Ovary (tissue), 9 donors: ENCODE measurements around the gene CDC42EP2. TPM values are rescaled to one million over a fixed set of nuclear protein-coding genes. Genes with fewer than 3 reads are reported as not detected.
A peak's percentile ranks its signal among the peaks of the same experiment; 100 is the strongest.

Experiments used
- DNase-seq, 5 donors: peaks; one replicate each; pipeline ENCODE4 v3.0.0-alpha.2; 2019 to 2020
- H3K27ac ChIP-seq, 2 donors: fragments of 200-600 bp; one replicate each; pipeline versions ENCODE4 v1.5.1 to v1.8.0; 2019 to 2022
- H3K27me3 ChIP-seq: fragments of 200-600 bp; one replicate; pipeline ENCODE4 v1.8.0; 2022
- H3K36me3 ChIP-seq: fragments of 200-600 bp; sonication (generic); one replicate; pipeline ENCODE4 v1.5.1; 2019
- H3K4me1 ChIP-seq: one replicate; pipeline ENCODE4 v1.8.1; 2013; ENCODE audit warnings: mild to moderate bottlenecking, moderate library complexity; ENCODE audit not compliant: insufficient read depth
- H3K4me3 ChIP-seq: fragments of 200-600 bp; sonication (generic); one replicate; pipeline ENCODE4 v1.5.1; 2017
- H3K9me3 ChIP-seq, 2 donors: fragments of 200-600 bp in 1 of 2; sonication (generic) in 1 of 2; one replicate each; pipeline versions ENCODE4 v1.5.1 to v1.8.1; 2013 to 2019; ENCODE audit warnings: mild to moderate bottlenecking in 1 of 2, moderate library complexity in 1 of 2
- CTCF ChIP-seq, 3 donors: fragments of 450-650 bp in 2 of 3; fragments of 200-600 bp in 1 of 3; IDR thresholded peaks; one replicate each; pipeline versions ENCODE4 v1.5.1 to v1.8.0; 2016 to 2022; ENCODE audit warnings: antibody characterized with exemption in 3 of 3, mild to moderate bottlenecking in 1 of 3
- EP300 ChIP-seq: sonication (generic); formaldehyde crosslinking; IDR thresholded peaks from one replicate; pipeline ENCODE4 v1.6.1; 2017; ENCODE audit warnings: antibody characterized with exemption
- POLR2A ChIP-seq: fragments of 450-650 bp; IDR thresholded peaks from one replicate; pipeline ENCODE4 v1.6.1; 2017; ENCODE audit warnings: antibody characterized with exemption, mild to moderate bottlenecking, moderate library complexity
- WGBS, 3 donors: extraction: QIAGEN DNeasy Blood & Tissue Kit in 1 of 3; methylation state at CpG; one replicate each; pipeline versions ENCODE4 v1.1.5 to v1.1.7; 2013 to 2017; 5-methylcytosine and 5-hydroxymethylcytosine counted together
- intact Hi-C, 4 donors: fragments of 100-400 bp; cut with DNase I; formaldehyde crosslinking; loops; one replicate each; pipeline versions ENCODE4 v1.11.0 to v1.15.1; 2022 to 2023
- polyA plus RNA-seq, 2 donors: library from polyadenylated mRNA; stranded (reverse); fragments of 200-250 nt in 1 of 2; fragments of 350-450 nt in 1 of 2; fragmentation: Illumina TruSeq in 1 of 2; extraction: RNeasy Lipid Tissue Mini Kit (QIAGEN cat#74804) in 1 of 2; gene quantifications; one replicate each; pipeline ENCODE4 v1.2.3, GENCODE V29; 2013 to 2014
- total RNA-seq, 7 donors: library from RNA; depleted of rRNA in 2 of 7; stranded (reverse); fragments of >200 nt in 2 of 7; fragmentation: NEBNext Ultra II Directional in 3 of 7; extraction: Animal tissue kit (Norgen Biotek cat#: 25700) in 3 of 7; gene quantifications; one replicate each; pipeline versions ENCODE4 v1.1.0 to v1.2.4, GENCODE V29; 2016 to 2023
- donor health status: DM: no; HTN: no; CAD: no; lungs with moderate emphysema.
- donor health status: DM: no; HTN: no; CAD: no.
- donor health status: Bipolar disorder and iron deficiency.
- donor health status: DM: yes; HTN: yes; CAD: no.
- donor health status: DM: no; HTN: no; CAD: no.
- donor health status: DM: yes; HTN: yes; CAD: no.

CDC42EP2 gene
- total and polyA plus RNA-seq, 9 donors: 0.48 to 46.9 (median 19.9) TPM

- 16 to 27% (median 24%) methylated on average over 10 of the region's 10 CpGs for WGBS, 3 donors
- Histone ChIP-seq H3K27ac (peak overlapping the region; percentile 7 to 94), H3K9me3 (no peaks in the 10 kb centered on the region), H3K36me3 (no peaks in the 10 kb centered on the region), H3K27me3 (no peaks in the 10 kb centered on the region), H3K4me1 (peaks cover 51% of the 10 kb centered on the region), H3K4me3 (no peak overlapping the region)
- peak in 4 of 5 donors; percentile 64 to 76 (median 75) for DNase-seq
- intact Hi-C loops: loop anchor here in 1 of 4 donors (2.0 kb wide), 1 partner anchor 21 kb away; the partner anchor contains the start of gene CDC42EP2
- TF ChIP-seq POLR2A: no peak
- TF ChIP-seq CTCF (IDR thresholded peaks at IDR 0.05): no peak
- no peak for TF ChIP-seq EP300
These were observed 20.7 kb upstream of the CDC42EP2 start for GRCh38 chr11:65293909-65294381.

- H3K9me3 ChIP-seq: no peaks in the 10 kb centered on the region
- no peaks in the 10 kb centered on the region for H3K36me3 ChIP-seq
- TF ChIP-seq CTCF (IDR thresholded peaks at IDR 0.05) (no peak), POLR2A (no peak)
- intact Hi-C loops: loop anchor here in 1 of 4 donors (2.0 kb wide), 1 partner anchor 20 kb away; the partner anchor contains the start of gene CDC42EP2
- WGBS, 3 donors: 77 to 85% (median 78%) methylated on average over 11 of the region's 11 CpGs
- no peak for DNase-seq
- H3K4me3 ChIP-seq: no peak overlapping the region
- H3K27ac ChIP-seq: peak overlapping the region in 1 of 2 donors; percentile 94
- no peaks in the 10 kb centered on the region for H3K27me3 ChIP-seq
- peaks cover 55% of the 10 kb centered on the region for H3K4me1 ChIP-seq
These were observed 19.7 kb upstream of the CDC42EP2 start for GRCh38 chr11:65295001-65295400.

- intact Hi-C loops: loop anchor here in 1 of 4 donors (2.0 kb wide), 1 partner anchor 19 kb away; the partner anchor contains the start of gene CDC42EP2
- H3K4me1 ChIP-seq: peaks cover 51% of the 10 kb centered on the region
- no peaks in the 10 kb centered on the region for H3K27me3 ChIP-seq
- 76 to 82% (median 80%) methylated on average over 11 of the region's 11 CpGs for WGBS, 3 donors
- TF ChIP-seq EP300 (no peak), CTCF (IDR thresholded peaks at IDR 0.05) (no peak), POLR2A (no peak)
- H3K36me3 ChIP-seq: no peaks in the 10 kb centered on the region
- DNase-seq: no peak
- no peak overlapping the region for H3K4me3 ChIP-seq
- H3K27ac ChIP-seq: peak overlapping the region; percentile 20 to 94
- H3K9me3 ChIP-seq: no peaks in the 10 kb centered on the region
These were observed 18.9 kb upstream of the CDC42EP2 start for GRCh38 chr11:65295571-65296341.

GRCh38 chr11:65297026-65297672 is 17.5 kb upstream of the CDC42EP2 start:
- 48 to 60% (median 55%) methylated on average over 12 of the region's 12 CpGs for WGBS, 3 donors
- H3K4me1 ChIP-seq: peaks cover 55% of the 10 kb centered on the region
- H3K27ac ChIP-seq: peak overlapping the region; percentile 55 to 94
- H3K9me3 ChIP-seq: no peaks in the 10 kb centered on the region
- no peak overlapping the region for H3K4me3 ChIP-seq
- DNase-seq: peak in 2 of 5 donors; percentile 45 to 54
- intact Hi-C loops: no loop called here
- no peaks in the 10 kb centered on the region for H3K36me3 ChIP-seq
- no peaks in the 10 kb centered on the region for H3K27me3 ChIP-seq
- TF ChIP-seq CTCF (IDR thresholded peaks at IDR 0.05): no peak
- no peak for TF ChIP-seq EP300
- TF ChIP-seq POLR2A: no peak
